Pulmonary artery endothelial cell (primary cell): ENCODE results near the gene GPATCH3. TPM values are rescaled to one million over a fixed set of nuclear protein-coding genes. Genes with fewer than 3 reads are reported as not detected.
A peak's percentile ranks its signal among the peaks of the same experiment; 100 is the strongest.
"Not testable (repeated sequence)": the region's sequence is repeated elsewhere in the genome, so short reads cannot be mapped to it uniquely, and the experiment has no call there.

Source experiments
- DNase-seq: peaks from one replicate; pipeline ENCODE4 v3.0.0-alpha.2; 2011; ENCODE audit warnings: low read depth, low spot score
- total RNA-seq: library from RNA; depleted of rRNA; stranded (reverse); fragments of >200 nt; gene quantifications from 2 replicates; pipeline ENCODE4 v1.2.3, GENCODE V29; 2014

GPATCH3 gene, protein sequence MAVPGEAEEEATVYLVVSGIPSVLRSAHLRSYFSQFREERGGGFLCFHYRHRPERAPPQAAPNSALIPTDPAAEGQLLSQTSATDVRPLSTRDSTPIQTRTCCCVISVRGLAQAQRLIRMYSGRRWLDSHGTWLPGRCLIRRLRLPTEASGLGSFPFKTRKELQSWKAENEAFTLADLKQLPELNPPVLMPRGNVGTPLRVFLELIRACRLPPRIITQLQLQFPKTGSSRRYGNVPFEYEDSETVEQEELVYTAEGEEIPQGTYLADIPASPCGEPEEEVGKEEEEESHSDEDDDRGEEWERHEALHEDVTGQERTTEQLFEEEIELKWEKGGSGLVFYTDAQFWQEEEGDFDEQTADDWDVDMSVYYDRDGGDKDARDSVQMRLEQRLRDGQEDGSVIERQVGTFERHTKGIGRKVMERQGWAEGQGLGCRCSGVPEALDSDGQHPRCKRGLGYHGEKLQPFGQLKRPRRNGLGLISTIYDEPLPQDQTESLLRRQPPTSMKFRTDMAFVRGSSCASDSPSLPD
- 12.6 and 14.4 TPM in 2 replicates for total RNA-seq

- peak; percentile 73 for DNase-seq
Observed at GRCh38 chr1:26900001-26900814, at the start of gene GPATCH3. TSS of gene GPATCH3 (minus strand) at chr1:26900467. CDS start at chr1:26900442, 25 bp downstream.

- no peak for DNase-seq
Observed at GRCh38 chr1:26949926-26950319, 49.7 kb upstream of the GPATCH3 start.

GRCh38 chr1:26949266-26949925, 49.1 kb upstream of the GPATCH3 start:
- DNase-seq, result no peak

- DNase-seq, result not testable (repeated sequence)
Observed at GRCh38 chr1:26948725-26949057, 48.4 kb upstream of the GPATCH3 start.

- DNase-seq, result no peak
Observed at GRCh38 chr1:26946270-26946669, 46.0 kb upstream of the GPATCH3 start.

- no peak for DNase-seq
Observed at GRCh38 chr1:26945728-26946127, 45.5 kb upstream of the GPATCH3 start.

DNA sequence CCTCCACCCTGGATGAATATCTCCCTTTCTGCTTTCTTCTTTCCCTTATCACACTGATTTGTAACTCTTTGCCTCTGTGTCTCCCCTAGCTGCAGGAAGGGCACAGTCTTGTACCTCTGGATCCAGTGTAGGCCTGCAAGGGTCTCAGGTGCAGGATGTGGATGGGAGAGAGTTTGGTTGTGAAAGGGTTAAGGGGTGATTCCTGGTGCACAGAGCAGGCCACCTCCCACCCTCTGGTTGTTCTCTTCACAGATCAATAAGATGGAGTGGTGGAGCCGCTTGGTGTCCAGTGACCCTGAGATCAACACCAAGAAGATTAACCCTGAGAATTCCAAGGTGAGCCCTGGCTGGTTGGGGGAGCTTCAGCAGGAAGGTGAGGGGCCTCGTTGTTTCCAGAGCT, 44.9 kb upstream of the GPATCH3 start:
- DNase-seq, result no peak

DNA sequence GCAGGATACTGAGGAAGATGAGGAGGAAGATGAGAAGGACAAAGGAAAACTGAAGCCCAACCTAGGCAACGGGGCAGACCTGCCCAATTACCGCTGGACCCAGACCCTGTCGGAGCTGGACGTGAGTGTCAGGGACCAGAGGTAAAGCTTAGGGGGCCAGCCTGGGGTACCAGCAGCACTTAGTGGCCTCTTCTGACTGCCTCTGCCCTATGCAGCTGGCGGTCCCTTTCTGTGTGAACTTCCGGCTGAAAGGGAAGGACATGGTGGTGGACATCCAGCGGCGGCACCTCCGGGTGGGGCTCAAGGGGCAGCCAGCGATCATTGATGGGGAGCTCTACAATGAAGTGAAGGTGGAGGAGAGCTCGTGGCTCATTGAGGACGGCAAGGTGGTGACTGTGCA, 42.4 kb upstream of the GPATCH3 start:
- no peak for DNase-seq

GRCh38 chr1:26941311-26941710, 41.0 kb upstream of the GPATCH3 start:
- no peak for DNase-seq

DNA sequence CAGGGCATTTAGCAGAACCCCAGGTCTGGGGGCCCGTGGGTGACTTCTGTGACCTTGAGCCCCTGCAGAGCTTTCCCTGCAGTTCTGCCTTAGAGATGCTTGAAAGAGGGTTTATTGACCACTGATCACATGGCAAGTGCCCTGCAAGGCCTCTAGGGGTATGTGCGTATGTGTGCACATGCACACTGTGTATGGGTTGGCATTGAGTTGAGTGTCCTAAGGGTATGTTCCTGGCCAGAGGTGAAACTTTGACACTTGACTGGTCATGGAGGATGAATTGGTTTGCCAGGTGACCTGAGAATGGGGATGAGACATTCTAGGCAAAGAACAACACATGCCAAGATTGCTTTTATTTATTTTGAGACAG, 38.4 kb upstream of the GPATCH3 start:
- DNase-seq, result no peak

DNA sequence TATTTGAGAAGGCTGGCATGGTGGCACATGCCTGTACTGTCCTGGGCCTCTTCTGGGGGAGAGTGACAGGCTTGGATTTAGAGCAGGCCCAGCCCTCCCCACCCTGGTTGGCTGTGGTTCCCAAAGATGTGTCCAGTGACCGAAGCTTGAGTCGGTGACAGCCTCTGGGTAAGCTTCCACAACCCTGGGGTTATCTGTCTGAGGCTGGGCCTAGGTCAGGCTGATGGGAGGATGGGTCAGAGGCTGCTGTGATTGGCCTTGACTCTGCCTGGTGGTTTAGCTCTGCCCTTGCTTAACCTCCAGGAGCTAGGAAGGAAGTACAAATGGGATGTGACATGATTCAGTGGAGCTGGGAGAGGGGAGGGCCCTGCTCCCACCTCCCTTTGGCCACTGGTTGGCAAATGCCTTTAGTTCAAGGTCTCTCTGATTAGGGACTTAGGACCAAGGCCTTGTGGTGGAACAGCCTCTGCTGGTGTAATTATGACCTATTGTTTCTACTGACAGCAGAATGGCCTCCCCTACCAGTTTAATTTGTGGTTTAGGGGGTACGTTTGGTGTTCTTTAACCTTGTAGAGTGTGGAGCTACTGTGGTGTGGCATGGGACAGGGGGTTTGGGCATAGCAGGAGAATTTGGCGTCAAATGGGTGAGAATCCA, 37.9 kb upstream of the GPATCH3 start:
- DNase-seq, result no peak

DNA sequence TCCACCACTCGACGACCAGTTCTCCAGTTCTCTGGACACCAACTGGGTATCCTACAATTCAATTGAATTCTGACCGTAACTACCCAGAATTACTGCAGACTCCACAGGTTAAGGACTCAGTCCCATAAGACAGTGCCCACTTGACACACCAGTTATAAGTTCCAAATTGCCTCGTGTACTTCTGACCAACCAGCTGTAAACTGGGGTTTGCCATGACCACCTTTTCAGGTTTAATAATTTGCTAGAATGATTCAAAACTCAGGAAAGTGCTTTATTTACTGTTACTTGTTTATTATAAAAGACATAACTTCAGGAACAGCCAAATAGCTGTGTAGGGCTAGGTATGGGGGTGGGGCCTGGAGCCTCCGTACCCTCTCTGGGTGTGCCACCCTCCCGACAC, 36.6 kb upstream of the GPATCH3 start:
- DNase-seq, result no peak

- DNase-seq, result no peak
Observed at GRCh38 chr1:26932531-26932930, 32.3 kb upstream of the GPATCH3 start.

- DNase-seq, result peak; percentile 57
Observed at GRCh38 chr1:26923711-26924110, 23.4 kb upstream of the GPATCH3 start.

- DNase-seq, result no peak
Observed at GRCh38 chr1:26922901-26923300, 22.6 kb upstream of the GPATCH3 start.

GRCh38 chr1:26922431-26922729, 22.1 kb upstream of the GPATCH3 start:
- no peak for DNase-seq

- peak; percentile 93 for DNase-seq
Observed at GRCh38 chr1:26921540-26922430, 21.5 kb upstream of the GPATCH3 start, which contains the start of gene NUDC. TSS of gene NUDC (plus strand) at chr1:26921743. CDS start at chr1:26921849, 106 bp downstream.

GRCh38 chr1:26921126-26921539, 20.9 kb upstream of the GPATCH3 start:
- DNase-seq, result no peak

- DNase-seq, result no peak
Observed at GRCh38 chr1:26915204-26915842, 15.1 kb upstream of the GPATCH3 start.
